ENCODE results near the gene TRPV6. TPM values are rescaled to one million over a fixed set of nuclear protein-coding genes. Genes with fewer than 3 reads are reported as not detected.

The TRPV6 gene
- total RNA-seq = under 1 TPM; 0.19 to 0.71 TPM

- DNase-seq (ENCODE audit: low spot score) = no peak
- Histone ChIP-seq H3K9me3 (no peaks in the 10 kb centered on the region), H3K27me3 (no peaks in the 10 kb centered on the region), H3K36me3 (no peaks in the 10 kb centered on the region), H3K4me1 (no peaks in the 10 kb centered on the region), H3K4me3 (no peak within 1 kb of the TSS), H3K27ac (no peak within 1 kb of the TSS)
- no peak for TF ChIP-seq CTCF (IDR thresholded peaks at IDR 0.05)
Observed at GRCh38 chr7:142885311-142886230, at the start of gene TRPV6. TRPV6 (minus strand) TSS chr7:142885745.

GRCh38 chr7:142934056-142934455, 48.5 kb upstream of the TRPV6 start:
- no peaks in the 10 kb centered on the region for H3K36me3 ChIP-seq
- H3K4me3 ChIP-seq = no peak overlapping the region
- TF ChIP-seq CTCF (IDR thresholded peaks at IDR 0.05) = no peak
- no peaks in the 10 kb centered on the region for H3K27me3 ChIP-seq
- H3K27ac ChIP-seq = no peak overlapping the region
- no peak for DNase-seq (ENCODE audit: low spot score)
- no peaks in the 10 kb centered on the region for H3K4me1 ChIP-seq
- H3K9me3 ChIP-seq = no peaks in the 10 kb centered on the region

GRCh38 chr7:142933624-142934023, 48.1 kb upstream of the TRPV6 start, which contains the start of gene TRPV5:
TRPV5 (minus strand) TSS chr7:142933746; CDS start chr7:142933459, 287 bp downstream.
- no peaks in the 10 kb centered on the region for H3K27me3 ChIP-seq
- no peak for TF ChIP-seq CTCF (IDR thresholded peaks at IDR 0.05)
- H3K36me3 ChIP-seq = no peaks in the 10 kb centered on the region
- H3K9me3 ChIP-seq = no peaks in the 10 kb centered on the region
- no peak within 1 kb of the TSS for H3K4me3 ChIP-seq
- DNase-seq (ENCODE audit: low spot score) = no peak
- H3K4me1 ChIP-seq = no peaks in the 10 kb centered on the region
- H3K27ac ChIP-seq = no peak within 1 kb of the TSS

GRCh38 chr7:142933092-142933475, 47.5 kb upstream of the TRPV6 start:
- Histone ChIP-seq H3K36me3 (no peaks in the 10 kb centered on the region), H3K9me3 (no peaks in the 10 kb centered on the region), H3K27me3 (no peaks in the 10 kb centered on the region), H3K27ac (no peak overlapping the region), H3K4me3 (no peak overlapping the region), H3K4me1 (no peaks in the 10 kb centered on the region)
- DNase-seq (ENCODE audit: low spot score) = no peak
- no peak for TF ChIP-seq CTCF (IDR thresholded peaks at IDR 0.05)

- Histone ChIP-seq H3K36me3 (no peaks in the 10 kb centered on the region), H3K4me1 (no peaks in the 10 kb centered on the region), H3K27me3 (no peaks in the 10 kb centered on the region), H3K9me3 (no peaks in the 10 kb centered on the region), H3K4me3 (no peak overlapping the region), H3K27ac (no peak overlapping the region)
- TF ChIP-seq CTCF (IDR thresholded peaks at IDR 0.05) = no peak
- DNase-seq (ENCODE audit: low spot score) = no peak
Observed at GRCh38 chr7:142932386-142933091, 47.0 kb upstream of the TRPV6 start.
